Progenitor cell of endocrine pancreas (in vitro differentiated cells): ENCODE results near the gene LGALS14. TPM values are rescaled to one million over a fixed set of nuclear protein-coding genes. Genes with fewer than 3 reads are reported as not detected.

Source experiments
- DNase-seq: peaks from one replicate; pipeline ENCODE4 v3.0.0; 2021; ENCODE audit warnings: low spot score; ENCODE audit not compliant: unreplicated experiment
- H3K27ac Mint-ChIP-seq: 2 replicates; pipeline ENCODE4 v1.8.0; 2021; ENCODE audit warnings: mild to moderate bottlenecking, moderate library complexity, mixed read lengths
- H3K27me3 Mint-ChIP-seq: 2 replicates; pipeline ENCODE4 v1.8.0; 2021; ENCODE audit warnings: mixed read lengths
- H3K36me3 Mint-ChIP-seq: 2 replicates; pipeline ENCODE4 v1.8.0; 2022; ENCODE audit warnings: mixed read lengths; ENCODE audit not compliant: insufficient read depth
- H3K4me1 Mint-ChIP-seq: 2 replicates; pipeline ENCODE4 v1.8.0; 2021; ENCODE audit warnings: low read depth, mixed read lengths
- H3K4me3 Mint-ChIP-seq: 2 replicates; pipeline ENCODE4 v1.8.0; 2021; ENCODE audit warnings: low read depth, mild to moderate bottlenecking, moderate library complexity, mixed read lengths
- H3K9me3 Mint-ChIP-seq: 2 replicates; pipeline ENCODE4 v1.8.0; 2021; ENCODE audit warnings: low read depth, mixed read lengths
- total RNA-seq: library from RNA; stranded (reverse); gene quantifications from 2 replicates; pipeline ENCODE4 v1.2.1, GENCODE V29; 2021
- TF ChIP-seq, protein P1 (sequence below): fragments of 200-600 bp; sonication (generic); IDR thresholded peaks from one replicate; pipeline ENCODE4 v1.5.0; 2021; ENCODE audit warnings: antibody characterized with exemption, mild to moderate bottlenecking; ENCODE audit not compliant: unreplicated experiment

LGALS14 gene
- total RNA-seq, 1 donor from 2014 or later = not detected

DNA sequence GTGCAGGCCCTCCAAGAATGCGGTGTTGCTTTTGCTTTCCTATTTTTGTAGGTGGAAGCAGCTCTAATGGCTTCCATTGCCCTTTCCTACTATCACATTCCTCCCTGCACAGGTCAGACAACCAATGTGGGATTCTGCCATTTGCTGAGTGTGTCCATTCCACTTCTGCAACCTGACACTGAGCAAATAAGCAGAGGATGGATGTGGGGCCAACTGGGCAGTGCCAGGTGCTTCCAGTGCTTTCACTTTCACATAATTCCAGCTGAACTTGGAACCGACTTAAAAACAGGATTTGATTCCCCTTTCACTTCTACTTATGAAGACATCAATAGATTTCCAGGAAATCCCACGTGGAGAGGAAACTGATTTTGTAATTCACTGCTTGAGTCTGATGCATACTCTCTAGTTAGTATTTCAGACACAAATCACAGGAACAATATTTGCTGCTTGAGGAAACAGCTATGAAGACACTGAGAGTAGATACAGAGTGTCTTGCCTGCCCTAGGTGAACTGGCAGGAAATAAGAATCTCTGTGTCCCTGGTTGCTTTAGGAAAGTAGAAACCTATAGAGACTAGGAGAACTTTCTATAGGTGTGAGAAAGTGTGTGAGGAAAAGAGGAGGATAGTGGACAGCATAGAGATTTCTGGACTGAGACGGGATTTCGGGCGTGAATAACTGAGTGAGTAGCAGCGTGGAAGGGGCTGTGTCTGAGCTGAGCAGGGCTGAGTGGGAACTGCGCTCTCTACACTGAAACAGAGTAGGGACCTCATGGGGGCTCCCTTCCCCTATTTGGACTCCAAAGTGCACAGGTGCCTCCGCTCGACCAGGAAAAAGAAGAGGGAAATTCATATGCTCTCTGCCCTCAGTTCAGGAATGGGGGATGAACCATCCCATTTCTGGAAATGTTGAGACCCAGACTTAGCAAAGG, 26.1 kb upstream of the LGALS14 start:
- peak overlapping the region; percentile 61 for H3K27ac Mint-ChIP-seq

DNA sequence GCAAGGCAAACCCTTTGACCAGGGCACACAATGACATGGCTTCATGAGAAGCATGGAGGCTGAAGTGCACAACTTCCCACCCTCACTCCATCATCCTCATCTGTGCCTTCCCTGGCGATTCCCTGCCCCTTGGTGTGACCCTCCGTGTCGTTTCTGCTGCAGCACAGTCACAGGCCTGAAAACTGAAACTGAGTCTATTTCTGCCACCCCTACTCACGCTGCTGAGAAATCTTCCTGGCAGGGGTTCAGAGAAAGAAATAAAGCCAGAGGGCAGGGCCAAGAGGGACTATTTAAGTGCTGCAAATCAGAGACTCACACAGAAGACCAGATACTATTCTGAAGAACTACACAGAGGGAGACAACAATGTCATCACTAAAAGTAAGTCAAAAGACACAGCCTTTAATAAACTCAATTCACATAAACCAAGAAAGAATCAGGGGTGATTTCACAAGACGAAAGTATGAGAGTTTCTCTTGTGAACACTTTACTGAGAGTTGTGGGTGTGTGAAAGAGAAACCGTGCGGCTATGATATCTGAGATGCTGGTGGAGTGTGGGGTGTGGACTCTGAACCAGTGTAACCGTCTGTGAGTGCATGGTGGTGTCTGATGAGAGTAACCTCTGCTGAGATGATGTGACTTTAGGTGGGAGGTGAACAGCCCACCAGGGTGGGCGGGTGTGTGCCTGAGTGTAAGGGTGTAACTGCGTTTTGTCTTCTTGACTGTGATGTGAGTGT, 25.1 kb upstream of the LGALS14 start:
- no peak for DNase-seq
- Mint-ChIP-seq H3K27me3 (peaks cover 27% of the 10 kb centered on the region), H3K4me1 (peaks cover 8% of the 10 kb centered on the region), H3K4me3 (no peak overlapping the region), H3K27ac (no peak overlapping the region), H3K36me3 (no peaks in the 10 kb centered on the region), H3K9me3 (no peaks in the 10 kb centered on the region)
- TF ChIP-seq, protein P1, sequence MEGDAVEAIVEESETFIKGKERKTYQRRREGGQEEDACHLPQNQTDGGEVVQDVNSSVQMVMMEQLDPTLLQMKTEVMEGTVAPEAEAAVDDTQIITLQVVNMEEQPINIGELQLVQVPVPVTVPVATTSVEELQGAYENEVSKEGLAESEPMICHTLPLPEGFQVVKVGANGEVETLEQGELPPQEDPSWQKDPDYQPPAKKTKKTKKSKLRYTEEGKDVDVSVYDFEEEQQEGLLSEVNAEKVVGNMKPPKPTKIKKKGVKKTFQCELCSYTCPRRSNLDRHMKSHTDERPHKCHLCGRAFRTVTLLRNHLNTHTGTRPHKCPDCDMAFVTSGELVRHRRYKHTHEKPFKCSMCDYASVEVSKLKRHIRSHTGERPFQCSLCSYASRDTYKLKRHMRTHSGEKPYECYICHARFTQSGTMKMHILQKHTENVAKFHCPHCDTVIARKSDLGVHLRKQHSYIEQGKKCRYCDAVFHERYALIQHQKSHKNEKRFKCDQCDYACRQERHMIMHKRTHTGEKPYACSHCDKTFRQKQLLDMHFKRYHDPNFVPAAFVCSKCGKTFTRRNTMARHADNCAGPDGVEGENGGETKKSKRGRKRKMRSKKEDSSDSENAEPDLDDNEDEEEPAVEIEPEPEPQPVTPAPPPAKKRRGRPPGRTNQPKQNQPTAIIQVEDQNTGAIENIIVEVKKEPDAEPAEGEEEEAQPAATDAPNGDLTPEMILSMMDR = no peak

More for the DNA sequence above, 26.1 kb upstream of the LGALS14 start:
- H3K9me3 Mint-ChIP-seq = no peaks in the 10 kb centered on the region
- peaks cover 8% of the 10 kb centered on the region for H3K4me1 Mint-ChIP-seq
- TF ChIP-seq, protein P1 = no peak
- H3K36me3 Mint-ChIP-seq = no peaks in the 10 kb centered on the region
- H3K27me3 Mint-ChIP-seq = peaks cover 27% of the 10 kb centered on the region
- no peak for DNase-seq
- no peak overlapping the region for H3K4me3 Mint-ChIP-seq

DNA sequence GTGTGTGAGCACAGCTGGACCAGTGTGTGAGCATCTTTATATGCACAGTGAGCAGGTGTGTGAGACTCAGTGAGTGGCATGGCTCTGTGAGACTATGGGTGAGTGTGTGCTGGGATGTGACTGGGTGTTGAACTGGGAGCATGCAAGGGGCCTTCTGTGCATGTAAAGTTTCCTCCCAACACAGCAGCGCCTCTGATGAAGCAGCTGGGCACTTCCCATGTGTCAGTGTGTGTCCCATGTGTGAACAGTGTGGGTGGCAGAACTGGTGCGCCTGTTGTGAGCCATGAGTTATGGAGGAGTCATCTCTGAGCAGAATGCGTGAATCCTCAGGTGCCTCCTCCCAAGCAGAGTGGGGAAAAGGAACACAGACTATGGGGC, 24.5 kb upstream of the LGALS14 start:
- no peaks in the 10 kb centered on the region for H3K9me3 Mint-ChIP-seq
- H3K4me1 Mint-ChIP-seq = peaks cover 8% of the 10 kb centered on the region
- H3K36me3 Mint-ChIP-seq = no peaks in the 10 kb centered on the region
- no peak for DNase-seq
- H3K27me3 Mint-ChIP-seq = peaks cover 27% of the 10 kb centered on the region
- no peak overlapping the region for H3K27ac Mint-ChIP-seq
- TF ChIP-seq, protein P1 = no peak
- no peak overlapping the region for H3K4me3 Mint-ChIP-seq

- Mint-ChIP-seq H3K27me3 (peaks cover 23% of the 10 kb centered on the region), H3K9me3 (no peaks in the 10 kb centered on the region), H3K4me3 (no peak overlapping the region), H3K4me1 (peaks cover 8% of the 10 kb centered on the region), H3K36me3 (no peaks in the 10 kb centered on the region), H3K27ac (no peak overlapping the region)
- DNase-seq = no peak
- TF ChIP-seq, protein P1 = no peak
Measured at GRCh38 chr19:39680593-39680992, 23.7 kb upstream of the LGALS14 start.

DNA sequence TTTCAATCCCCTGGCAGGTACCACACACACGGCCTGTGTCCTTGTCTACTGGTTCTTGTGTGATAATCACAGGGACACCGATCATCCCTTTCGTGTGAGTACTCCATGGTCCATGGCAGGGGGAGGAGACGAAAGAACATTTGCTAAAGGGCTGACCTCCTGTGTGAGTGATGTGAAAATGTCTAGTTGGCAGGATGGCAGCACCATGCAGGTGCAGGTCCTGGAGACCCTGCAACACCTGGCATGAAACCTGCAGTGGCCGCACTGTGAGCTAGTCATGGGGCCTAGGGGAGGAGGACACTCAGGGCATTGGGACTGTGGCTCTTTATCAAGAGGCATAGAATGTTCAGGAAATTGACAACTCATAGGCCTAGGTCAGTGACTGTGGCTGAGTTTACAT, 22.9 kb upstream of the LGALS14 start:
- H3K9me3 Mint-ChIP-seq = no peaks in the 10 kb centered on the region
- H3K27me3 Mint-ChIP-seq = peaks cover 21% of the 10 kb centered on the region
- H3K4me3 Mint-ChIP-seq = no peak overlapping the region
- DNase-seq = no peak
- TF ChIP-seq, protein P1 = no peak
- H3K36me3 Mint-ChIP-seq = no peaks in the 10 kb centered on the region
- H3K27ac Mint-ChIP-seq = no peak overlapping the region
- peaks cover 8% of the 10 kb centered on the region for H3K4me1 Mint-ChIP-seq
